PFSK-1 (cell line): ENCODE results near the gene SATB2.

Experiments
- FOXP2 ChIP-seq: optimal IDR thresholded peaks from 2 replicates; pipeline ENCODE3; 2011; ENCODE audit warnings: borderline replicate concordance, control low read depth, inconsistent platforms; ENCODE audit not compliant: insufficient read depth; ENCODE audit errors: extremely low read length, extremely low read depth
- POLR2AphosphoS5 ChIP-seq: IDR thresholded peaks from 2 replicates; pipeline ENCODE4 v1.6.1; 2012; ENCODE audit warnings: low read depth, mild to moderate bottlenecking, control low read depth, low read length, moderate library complexity
- SIN3A ChIP-seq: IDR thresholded peaks from 2 replicates; pipeline ENCODE4 v1.6.1; 2012; ENCODE audit warnings: mild to moderate bottlenecking, low read length, moderate library complexity, borderline replicate concordance; ENCODE audit not compliant: insufficient read depth
- TAF1 ChIP-seq: IDR thresholded peaks from 2 replicates; pipeline ENCODE4 v1.6.1; 2012; ENCODE audit warnings: low read length, control low read depth, borderline replicate concordance; ENCODE audit not compliant: insufficient read depth
- TF ChIP-seq, protein P1 (sequence below), 2 experiments: IDR thresholded peaks; 2 replicates each; pipeline versions ENCODE4 v1.6.1 to v1.8.0; 2011 to 2012; ENCODE audit warnings: low read depth in 2 of 2, low read length in 2 of 2, control low read depth in 1 of 2, inconsistent platforms in 1 of 2, mild to moderate bottlenecking in 1 of 2, moderate library complexity in 1 of 2; ENCODE audit not compliant: insufficient read depth in 1 of 2

Gene SATB2

DNA sequence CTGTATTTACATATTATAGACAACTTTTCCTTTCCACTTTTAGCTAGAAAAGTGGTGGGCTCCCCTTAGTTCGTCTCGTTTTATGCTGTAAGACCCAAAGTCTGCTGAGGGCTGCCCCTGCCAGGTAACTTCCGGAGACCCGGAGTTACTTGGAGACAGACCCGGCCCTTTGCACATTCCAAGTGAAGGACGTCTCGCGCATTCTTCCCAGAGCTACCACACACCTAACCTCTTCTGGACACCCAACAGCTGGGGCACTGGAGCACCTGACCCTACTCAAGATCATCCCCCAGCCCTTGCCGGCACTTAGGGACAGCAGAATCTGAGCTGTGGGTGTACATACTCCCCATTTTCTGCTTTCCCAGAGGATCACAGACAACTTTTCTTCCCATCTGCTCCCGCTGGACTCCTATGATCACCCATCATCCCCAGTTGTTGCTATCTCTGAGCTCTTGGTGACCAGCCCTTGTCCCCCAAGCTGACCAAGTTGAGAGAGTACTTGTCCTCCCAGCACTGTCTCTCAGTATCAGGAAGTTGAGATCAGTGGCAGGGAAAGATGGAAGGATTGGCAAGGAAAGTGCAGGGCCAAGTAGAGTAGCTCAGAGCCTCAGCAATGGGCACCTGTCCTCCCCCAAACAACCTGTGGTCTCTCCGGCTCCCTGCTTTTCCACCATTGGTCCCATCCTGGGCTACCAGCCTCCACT lies 8.4 kb upstream of the SATB2 start:
- TF ChIP-seq POLR2AphosphoS5, result no peak
- no peak for TF ChIP-seq TAF1
- no peak for TF ChIP-seq FOXP2
- TF ChIP-seq, protein P1, sequence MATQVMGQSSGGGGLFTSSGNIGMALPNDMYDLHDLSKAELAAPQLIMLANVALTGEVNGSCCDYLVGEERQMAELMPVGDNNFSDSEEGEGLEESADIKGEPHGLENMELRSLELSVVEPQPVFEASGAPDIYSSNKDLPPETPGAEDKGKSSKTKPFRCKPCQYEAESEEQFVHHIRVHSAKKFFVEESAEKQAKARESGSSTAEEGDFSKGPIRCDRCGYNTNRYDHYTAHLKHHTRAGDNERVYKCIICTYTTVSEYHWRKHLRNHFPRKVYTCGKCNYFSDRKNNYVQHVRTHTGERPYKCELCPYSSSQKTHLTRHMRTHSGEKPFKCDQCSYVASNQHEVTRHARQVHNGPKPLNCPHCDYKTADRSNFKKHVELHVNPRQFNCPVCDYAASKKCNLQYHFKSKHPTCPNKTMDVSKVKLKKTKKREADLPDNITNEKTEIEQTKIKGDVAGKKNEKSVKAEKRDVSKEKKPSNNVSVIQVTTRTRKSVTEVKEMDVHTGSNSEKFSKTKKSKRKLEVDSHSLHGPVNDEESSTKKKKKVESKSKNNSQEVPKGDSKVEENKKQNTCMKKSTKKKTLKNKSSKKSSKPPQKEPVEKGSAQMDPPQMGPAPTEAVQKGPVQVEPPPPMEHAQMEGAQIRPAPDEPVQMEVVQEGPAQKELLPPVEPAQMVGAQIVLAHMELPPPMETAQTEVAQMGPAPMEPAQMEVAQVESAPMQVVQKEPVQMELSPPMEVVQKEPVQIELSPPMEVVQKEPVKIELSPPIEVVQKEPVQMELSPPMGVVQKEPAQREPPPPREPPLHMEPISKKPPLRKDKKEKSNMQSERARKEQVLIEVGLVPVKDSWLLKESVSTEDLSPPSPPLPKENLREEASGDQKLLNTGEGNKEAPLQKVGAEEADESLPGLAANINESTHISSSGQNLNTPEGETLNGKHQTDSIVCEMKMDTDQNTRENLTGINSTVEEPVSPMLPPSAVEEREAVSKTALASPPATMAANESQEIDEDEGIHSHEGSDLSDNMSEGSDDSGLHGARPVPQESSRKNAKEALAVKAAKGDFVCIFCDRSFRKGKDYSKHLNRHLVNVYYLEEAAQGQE (IDR thresholded peaks at IDR 0.05; ENCODE audit: insufficient read depth in 1 of 2, low read depth in 2 of 2, low read length in 2 of 2), result no peak

DNA sequence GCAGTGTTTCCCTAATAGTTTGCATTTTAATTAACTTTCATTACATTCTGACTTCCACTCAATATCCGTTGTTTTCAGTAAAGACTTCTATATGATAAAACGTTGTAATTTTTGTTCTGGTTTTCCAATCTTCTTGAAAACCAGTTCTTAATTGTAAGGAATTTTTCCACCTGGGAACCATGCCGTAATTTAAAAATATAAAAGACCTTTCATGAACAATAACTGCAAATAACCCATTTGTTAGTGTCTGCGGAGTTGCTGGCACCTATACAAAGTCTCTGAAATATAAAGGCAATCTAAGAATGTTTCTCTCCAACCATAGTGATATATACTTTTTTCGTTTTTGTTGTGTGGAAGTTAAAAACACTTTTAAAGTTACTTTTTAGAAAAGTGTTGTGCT lies 7.7 kb upstream of the SATB2 start:
- TF ChIP-seq TAF1, result no peak
- no peak for TF ChIP-seq SIN3A
- TF ChIP-seq POLR2AphosphoS5, result no peak
- TF ChIP-seq, protein P1 (IDR thresholded peaks at IDR 0.05; ENCODE audit: insufficient read depth in 1 of 2, low read depth in 2 of 2, low read length in 2 of 2), result no peak
- TF ChIP-seq FOXP2, result no peak

DNA sequence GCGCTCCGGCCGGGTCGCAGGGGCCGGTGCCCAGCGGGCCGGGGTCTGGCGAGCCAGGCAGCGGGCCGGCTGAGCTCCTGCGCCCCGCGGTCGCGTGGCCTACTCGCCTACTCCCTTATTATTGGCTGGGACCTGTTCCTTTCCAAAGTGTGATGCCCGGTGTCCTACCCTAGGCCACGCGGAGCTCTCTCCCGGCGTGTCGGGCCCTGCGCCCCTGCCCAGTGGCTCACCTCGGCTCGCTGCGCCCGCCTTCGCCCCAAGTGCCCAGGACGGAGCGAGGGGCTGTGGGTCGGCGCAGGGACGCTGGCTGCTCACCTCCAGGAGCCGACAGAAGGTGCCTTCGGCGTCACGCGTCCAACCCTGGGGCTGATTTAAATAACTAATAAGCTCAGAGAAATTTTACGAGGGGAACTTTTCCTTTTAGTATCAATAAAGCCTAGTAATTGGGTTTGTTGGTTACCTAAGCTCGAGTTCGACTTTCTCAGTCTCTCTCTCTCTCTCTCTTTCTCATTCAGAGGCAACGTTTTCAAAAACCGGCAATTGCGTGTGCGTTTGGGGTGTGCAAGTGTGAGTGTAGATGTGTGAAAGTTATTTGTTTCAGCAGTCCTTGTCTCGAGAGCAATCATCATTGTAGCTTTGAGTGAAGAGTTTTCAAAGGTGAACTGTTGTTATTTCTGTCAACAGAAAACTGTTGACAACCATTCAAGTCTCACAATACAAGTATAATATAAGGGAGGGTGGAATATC lies 7.0 kb upstream of the SATB2 start:
- TF ChIP-seq FOXP2 (no peak), SIN3A (no peak), TAF1 (no peak), POLR2AphosphoS5 (no peak)
- TF ChIP-seq, protein P1 (IDR thresholded peaks at IDR 0.05; ENCODE audit: insufficient read depth in 1 of 2, low read depth in 2 of 2, low read length in 2 of 2), result no peak

DNA sequence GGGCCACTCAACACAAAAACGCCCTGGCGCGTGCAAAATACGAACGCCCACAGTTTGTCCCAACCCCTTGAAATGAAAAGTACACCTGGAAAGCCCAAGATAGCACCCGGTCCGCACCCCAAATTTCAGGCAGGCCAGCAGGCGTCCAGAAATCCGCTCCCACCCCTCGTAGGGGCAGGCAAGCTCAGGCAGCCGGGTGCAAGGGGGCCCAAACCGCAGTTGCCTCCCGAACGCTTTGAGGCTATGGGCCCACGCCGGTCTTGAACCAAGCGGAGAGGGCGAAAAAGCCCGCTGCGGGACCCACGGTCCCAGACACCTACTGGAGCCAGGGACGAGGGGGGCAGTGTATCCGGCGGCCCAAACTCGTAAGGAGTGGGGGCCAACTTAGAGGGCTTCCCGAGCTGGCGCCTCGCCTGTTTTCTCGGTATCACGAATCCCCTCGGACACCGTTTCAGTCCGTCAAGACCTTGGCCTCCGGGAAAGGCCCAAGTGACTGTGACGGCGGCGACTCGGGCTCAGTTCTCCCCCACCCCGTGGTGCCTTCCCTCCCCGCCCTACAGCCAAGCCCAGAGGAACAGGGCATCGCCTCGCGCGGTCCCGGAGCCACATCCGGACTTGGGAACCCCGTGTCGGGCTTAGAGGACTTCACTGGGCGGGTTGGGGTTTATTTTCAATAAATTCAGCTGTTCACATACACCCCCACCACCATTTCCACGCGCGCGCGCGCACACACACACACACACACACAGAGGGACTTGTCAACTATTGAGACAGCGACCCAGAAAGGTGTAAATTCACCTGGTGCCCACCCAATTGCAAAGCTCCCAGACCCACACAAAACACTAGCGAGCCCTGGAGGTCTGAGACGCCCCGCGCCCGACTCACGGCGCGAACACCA lies 6.2 kb upstream of the SATB2 start:
- TF ChIP-seq POLR2AphosphoS5, result no peak

DNA sequence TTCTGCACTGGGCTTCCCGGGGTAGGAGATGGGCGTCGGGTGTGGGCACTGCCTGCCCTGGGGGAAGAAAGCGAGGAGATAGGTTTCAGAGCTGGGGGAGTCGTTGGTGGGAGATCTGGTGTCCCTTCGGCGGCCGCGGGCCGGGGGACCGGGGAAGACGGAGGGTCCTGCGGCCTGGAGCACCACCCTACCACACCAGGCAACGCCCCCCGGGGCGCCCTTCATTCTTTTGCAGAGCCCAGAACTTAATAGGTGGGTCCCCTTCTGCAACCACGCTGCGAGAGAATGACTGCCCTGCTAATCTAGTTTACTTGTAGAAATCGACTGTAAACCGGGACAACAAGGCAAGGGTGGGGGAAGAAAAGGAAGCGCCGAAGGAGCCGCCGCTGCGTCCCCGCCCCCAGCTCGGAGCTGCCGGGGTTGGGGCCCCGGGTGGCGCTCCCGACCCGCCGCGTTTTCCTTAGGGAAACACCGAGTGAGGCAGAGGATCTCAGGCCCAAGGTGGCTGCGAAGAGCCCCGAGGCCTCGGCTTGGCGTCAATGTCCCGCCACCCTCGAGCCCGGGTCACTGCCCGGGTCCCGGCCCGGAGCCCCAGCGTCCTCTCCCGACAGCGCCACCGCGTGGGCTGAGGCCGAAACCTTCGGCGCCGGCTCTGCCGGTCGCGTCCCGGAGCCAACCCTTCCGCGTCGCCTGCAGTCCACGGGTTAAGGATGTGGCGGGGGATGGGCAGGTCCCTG lies 5.4 kb upstream of the SATB2 start:
- no peak for TF ChIP-seq FOXP2
- TF ChIP-seq, protein P1 (IDR thresholded peaks at IDR 0.05; ENCODE audit: insufficient read depth in 1 of 2, low read depth in 2 of 2, low read length in 2 of 2), result no peak
- TF ChIP-seq TAF1, result no peak
- TF ChIP-seq POLR2AphosphoS5, result no peak
- TF ChIP-seq SIN3A, result no peak
